H9 (cell line): ENCODE data around the gene STX7. TPM values are rescaled to one million over a fixed set of nuclear protein-coding genes. Genes with fewer than 3 reads are reported as not detected.

ENCODE experiments used
- DNase-seq: peaks from one replicate; pipeline ENCODE4 v3.0.0-alpha.2; 2017
- H2AFZ ChIP-seq: one replicate; pipeline ENCODE4 v1.6.1; 2013; ENCODE audit warnings: mild to moderate bottlenecking, low read length, control low read depth, moderate library complexity
- H2AK5ac ChIP-seq: 2 replicates; pipeline ENCODE4 v1.6.1; 2013; ENCODE audit warnings: low read length, control low read depth, mixed read lengths; ENCODE audit not compliant: insufficient read length
- H2BK120ac ChIP-seq: one replicate; pipeline ENCODE4 v1.6.1; 2013; ENCODE audit warnings: low read depth, mild to moderate bottlenecking, low read length, control low read depth, inconsistent platforms; ENCODE audit not compliant: poor library complexity, severe bottlenecking
- H2BK12ac ChIP-seq: 2 replicates; pipeline ENCODE4 v1.6.1; 2013; ENCODE audit warnings: low read length, control low read depth, mixed read lengths, low read depth; ENCODE audit not compliant: insufficient read length
- H2BK15ac ChIP-seq: 2 replicates; pipeline ENCODE4 v1.6.1; 2013; ENCODE audit warnings: low read depth, low read length, control low read depth
- H2BK20ac ChIP-seq: one replicate; pipeline ENCODE4 v1.6.1; 2013; ENCODE audit warnings: low read depth, mild to moderate bottlenecking, low read length, control low read depth, inconsistent platforms; ENCODE audit not compliant: poor library complexity, severe bottlenecking
- H2BK5ac ChIP-seq: 2 replicates; pipeline ENCODE4 v1.6.1; 2013; ENCODE audit warnings: low read length, control low read depth, mixed read lengths; ENCODE audit not compliant: insufficient read length
- H3K14ac ChIP-seq: 2 replicates; pipeline ENCODE4 v1.6.1; 2013; ENCODE audit warnings: low read length, control low read depth; ENCODE audit not compliant: insufficient read depth
- H3K18ac ChIP-seq: 2 replicates; pipeline ENCODE4 v1.6.1; 2013; ENCODE audit warnings: low read depth, mild to moderate bottlenecking, mixed read lengths, low read length, control low read depth; ENCODE audit not compliant: insufficient read length
- H3K23ac ChIP-seq: 2 replicates; pipeline ENCODE4 v1.6.1; 2013; ENCODE audit warnings: low read length, control low read depth, mixed read lengths, low read depth; ENCODE audit not compliant: insufficient read length
- H3K23me2 ChIP-seq: 2 replicates; pipeline ENCODE4 v1.6.1; 2013; ENCODE audit warnings: low read depth, mild to moderate bottlenecking, mixed read lengths, low read length, control low read depth; ENCODE audit not compliant: insufficient read length, poor library complexity, severe bottlenecking
- H3K27ac ChIP-seq: 2 replicates; pipeline ENCODE4 v1.5.1; 2013; ENCODE audit warnings: low read length, control low read depth, mixed read lengths, low read depth; ENCODE audit not compliant: insufficient read length
- H3K27me3 ChIP-seq: 2 replicates; pipeline ENCODE4 v1.6.1; 2013; ENCODE audit warnings: low read length, control low read depth, inconsistent platforms; ENCODE audit not compliant: insufficient read depth
- H3K4ac ChIP-seq: 2 replicates; pipeline ENCODE4 v1.6.1; 2013; ENCODE audit warnings: low read depth, mild to moderate bottlenecking, control low read depth, inconsistent platforms, low read length, moderate library complexity
- H3K4me1 ChIP-seq: 2 replicates; pipeline ENCODE4 v1.6.1; 2013; ENCODE audit warnings: low read length, control low read depth, inconsistent platforms; ENCODE audit not compliant: insufficient read depth
- H3K4me2 ChIP-seq: 2 replicates; pipeline ENCODE4 v1.6.1; 2013; ENCODE audit warnings: low read length, control low read depth, mixed read lengths; ENCODE audit not compliant: insufficient read length, insufficient read depth
- H3K56ac ChIP-seq: 2 replicates; pipeline ENCODE4 v1.6.1; 2013; ENCODE audit warnings: low read depth, mild to moderate bottlenecking, mixed read lengths, low read length, control low read depth; ENCODE audit not compliant: insufficient read length
- H3K79me1 ChIP-seq: 2 replicates; pipeline ENCODE4 v1.6.1; 2013; ENCODE audit warnings: low read depth, mild to moderate bottlenecking, moderate library complexity, low read length, control low read depth, inconsistent platforms; ENCODE audit not compliant: insufficient read depth, poor library complexity, severe bottlenecking
- H3K79me2 ChIP-seq: 2 replicates; pipeline ENCODE4 v1.6.1; 2013; ENCODE audit warnings: low read length, control low read depth, inconsistent platforms; ENCODE audit not compliant: insufficient read depth
- H3K9ac ChIP-seq: 2 replicates; pipeline ENCODE4 v1.6.1; 2013; ENCODE audit warnings: low read length, control low read depth, mixed read lengths; ENCODE audit not compliant: insufficient read length; ENCODE audit errors: extremely low read depth
- H3K9me3 ChIP-seq: one replicate; pipeline ENCODE4 v1.6.1; 2013; ENCODE audit warnings: low read depth, low read length, inconsistent platforms; ENCODE audit not compliant: control insufficient read depth
- H3T11ph ChIP-seq: one replicate; pipeline ENCODE4 v1.6.1; 2013; ENCODE audit warnings: mild to moderate bottlenecking, low read length, control low read depth, inconsistent platforms
- H4K20me1 ChIP-seq: one replicate; pipeline ENCODE4 v1.6.1; 2013; ENCODE audit not compliant: control insufficient read depth, insufficient read length, insufficient read depth
- H4K5ac ChIP-seq: 2 replicates; pipeline ENCODE4 v1.6.1; 2013; ENCODE audit warnings: low read depth, mild to moderate bottlenecking, mixed read lengths, low read length, control low read depth; ENCODE audit not compliant: insufficient read length
- H4K8ac ChIP-seq: replicated peaks from 2 replicates; pipeline ENCODE4 v1.6.1; 2013; ENCODE audit warnings: low read length, control low read depth, mixed read lengths, low read depth; ENCODE audit not compliant: insufficient read length
- H4K91ac ChIP-seq: 2 replicates; pipeline ENCODE4 v1.6.1; 2013; ENCODE audit warnings: low read depth, mild to moderate bottlenecking, moderate library complexity, mixed read lengths, low read length, control low read depth; ENCODE audit not compliant: insufficient read length
- H3K27ac Mint-ChIP-seq, 3 experiments: 2 replicates in 2 of 3; 3 replicates in 1 of 3; pipeline ENCODE4 v1.8.0; 2020 to 2021; ENCODE audit warnings: mixed read lengths in 3 of 3, mild to moderate bottlenecking in 1 of 3, moderate library complexity in 1 of 3
- H3K27me3 Mint-ChIP-seq: 2 replicates; pipeline ENCODE4 v1.8.0; 2021; ENCODE audit warnings: low read depth, mild to moderate bottlenecking, moderate library complexity, mixed read lengths
- H3K36me3 Mint-ChIP-seq, 3 experiments: 2 replicates in 2 of 3; 3 replicates in 1 of 3; pipeline ENCODE4 v1.8.0; 2020 to 2021; ENCODE audit warnings: low read depth in 3 of 3, mixed read lengths in 3 of 3; ENCODE audit not compliant: insufficient read depth in 1 of 3
- H3K4me1 Mint-ChIP-seq, 2 experiments: 2 replicates each; pipeline ENCODE4 v1.8.0; 2020; ENCODE audit warnings: mixed read lengths in 2 of 2
- H3K4me3 Mint-ChIP-seq, 2 experiments: 2 replicates in 1 of 2; 3 replicates in 1 of 2; pipeline ENCODE4 v1.8.0; 2020 to 2021; ENCODE audit warnings: mild to moderate bottlenecking in 2 of 2, mixed read lengths in 2 of 2, moderate library complexity in 1 of 2
- H3K9me3 Mint-ChIP-seq, 2 experiments: 2 replicates in 1 of 2; 3 replicates in 1 of 2; pipeline ENCODE4 v1.8.0; 2020; ENCODE audit warnings: mild to moderate bottlenecking in 2 of 2, mixed read lengths in 2 of 2, moderate library complexity in 1 of 2
- WGBS: extraction: QIAGEN DNeasy Blood & Tissue Kit; methylation state at CpG from one replicate; pipeline ENCODE4 v1.1.7; 2013; ENCODE audit warnings: missing lambda C conversion rate, low lambda C conversion rate, mixed read lengths; ENCODE audit not compliant: insufficient read length; ENCODE audit errors: extremely low coverage; 5-methylcytosine and 5-hydroxymethylcytosine counted together
- total RNA-seq: library from RNA; stranded (reverse); gene quantifications from 2 replicates; pipeline ENCODE4 v1.2.1, GENCODE V29; 2021
- TF ChIP-seq, protein P1 (sequence below): fragments of 200-600 bp; sonication (generic); conservative IDR thresholded peaks from 3 replicates; pipeline ENCODE4 v1.8.0; 2021; ENCODE audit warnings: antibody characterized with exemption, mild to moderate bottlenecking

Gene STX7
- total RNA-seq, 1 experiment from 2014 or later = 30.0 TPM

DNA sequence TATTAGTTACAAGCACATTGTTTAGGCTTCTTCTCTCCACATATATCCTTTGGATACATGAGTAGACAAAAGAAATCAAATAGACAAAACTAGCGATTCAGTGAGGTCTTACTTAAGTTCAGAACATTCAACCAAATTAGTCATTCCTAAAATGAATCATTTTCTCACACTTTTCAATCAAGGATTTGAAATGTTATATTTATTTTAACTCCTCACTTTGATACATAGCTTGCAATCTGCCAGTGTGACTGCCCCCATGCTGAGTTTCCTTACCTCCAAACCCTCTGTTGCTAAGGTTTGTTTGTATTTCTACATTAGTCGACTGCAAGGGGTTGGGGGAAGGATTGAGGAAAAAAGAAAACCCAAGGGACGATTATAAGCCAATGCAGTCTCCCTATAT is 108.2 kb downstream of the STX7 start:
- H3K79me2 ChIP-seq = no peaks in the 10 kb centered on the region
- peaks cover 12% of the 10 kb centered on the region for H3K23me2 ChIP-seq
- H3K27ac ChIP-seq = no peak overlapping the region
- peaks cover 21% of the 10 kb centered on the region for H3K27me3 ChIP-seq
- Mint-ChIP-seq H3K9me3 (no peaks in the 10 kb centered on the region), H3K27me3 (peaks cover 55% of the 10 kb centered on the region), H3K4me1 (peaks cover 8 to 20% of the 10 kb centered on the region in 2 experiments; a peak in 2 of 4 replicates), H3K36me3 (no peaks in the 10 kb centered on the region), H3K4me3 (no peak overlapping the region), H3K27ac (no peak overlapping the region)
- no peak overlapping the region for H4K5ac ChIP-seq
- no peak overlapping the region for H2AK5ac ChIP-seq
- H3K4ac ChIP-seq = no peak overlapping the region
- DNase-seq = no peak
- no peak overlapping the region for H3K9ac ChIP-seq
- no peak overlapping the region for H2BK5ac ChIP-seq
- TF ChIP-seq, protein P1, sequence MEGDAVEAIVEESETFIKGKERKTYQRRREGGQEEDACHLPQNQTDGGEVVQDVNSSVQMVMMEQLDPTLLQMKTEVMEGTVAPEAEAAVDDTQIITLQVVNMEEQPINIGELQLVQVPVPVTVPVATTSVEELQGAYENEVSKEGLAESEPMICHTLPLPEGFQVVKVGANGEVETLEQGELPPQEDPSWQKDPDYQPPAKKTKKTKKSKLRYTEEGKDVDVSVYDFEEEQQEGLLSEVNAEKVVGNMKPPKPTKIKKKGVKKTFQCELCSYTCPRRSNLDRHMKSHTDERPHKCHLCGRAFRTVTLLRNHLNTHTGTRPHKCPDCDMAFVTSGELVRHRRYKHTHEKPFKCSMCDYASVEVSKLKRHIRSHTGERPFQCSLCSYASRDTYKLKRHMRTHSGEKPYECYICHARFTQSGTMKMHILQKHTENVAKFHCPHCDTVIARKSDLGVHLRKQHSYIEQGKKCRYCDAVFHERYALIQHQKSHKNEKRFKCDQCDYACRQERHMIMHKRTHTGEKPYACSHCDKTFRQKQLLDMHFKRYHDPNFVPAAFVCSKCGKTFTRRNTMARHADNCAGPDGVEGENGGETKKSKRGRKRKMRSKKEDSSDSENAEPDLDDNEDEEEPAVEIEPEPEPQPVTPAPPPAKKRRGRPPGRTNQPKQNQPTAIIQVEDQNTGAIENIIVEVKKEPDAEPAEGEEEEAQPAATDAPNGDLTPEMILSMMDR = no peak
- no peak overlapping the region for H3K14ac ChIP-seq
- H4K20me1 ChIP-seq = no peaks in the 10 kb centered on the region
- no peaks in the 10 kb centered on the region for H3K79me1 ChIP-seq
- no peak overlapping the region for H2BK12ac ChIP-seq
- no peak overlapping the region for H2BK15ac ChIP-seq
- no peak overlapping the region for H3K18ac ChIP-seq
- H3K56ac ChIP-seq = no peak overlapping the region
- no CpG with 5 or more reads among the region's 3 CpGs for WGBS
- H4K8ac ChIP-seq = no peak overlapping the region
- no peak overlapping the region for H3T11ph ChIP-seq
- H3K4me2 ChIP-seq = no peak overlapping the region
- H3K9me3 ChIP-seq = no peaks in the 10 kb centered on the region
- H2AFZ ChIP-seq = no peak overlapping the region
- H2BK120ac ChIP-seq = no peak overlapping the region
- H3K4me1 ChIP-seq = no peaks in the 10 kb centered on the region; the same call in 1 of the 2 replicates
- H3K23ac ChIP-seq = no peak overlapping the region
- no peak overlapping the region for H2BK20ac ChIP-seq
- H4K91ac ChIP-seq = no peak overlapping the region
